NT2/D1 (cell line): ENCODE data around the gene AGXT.

Source experiments
- SUZ12 ChIP-seq: IDR thresholded peaks from 2 replicates; pipeline ENCODE4 v1.6.1; 2011; ENCODE audit not compliant: insufficient read length, insufficient read depth; ENCODE audit errors: extremely low read depth
- YY1 ChIP-seq: IDR thresholded peaks from 2 replicates; pipeline ENCODE4 v1.6.1; 2011; ENCODE audit not compliant: insufficient read length, insufficient read depth
- ZNF274 ChIP-seq: IDR thresholded peaks from 2 replicates; pipeline ENCODE4 v1.6.1; 2011; ENCODE audit warnings: mild to moderate bottlenecking, low read depth, low read length

- TF ChIP-seq ZNF274 (no peak), SUZ12 (no peak), YY1 (no peak)
Observed at GRCh38 chr2:240864475-240864874, 4.1 kb upstream of the AGXT start.
